NCI-H2227 (cell line): Measurements from ENCODE around the gene RPH3AL.
A peak's percentile ranks its signal among the peaks of the same experiment; 100 is the strongest.
"Not testable (repeated sequence)": the region's sequence is repeated elsewhere in the genome, so short reads cannot be mapped to it uniquely, and the experiment has no call there.

Source experiments
- DNase-seq: peaks from one replicate; lab custom pipeline; 2025; ENCODE audit not compliant: unreplicated experiment; lab: John Stamatoyannopoulos, UW

RPH3AL gene

DNA sequence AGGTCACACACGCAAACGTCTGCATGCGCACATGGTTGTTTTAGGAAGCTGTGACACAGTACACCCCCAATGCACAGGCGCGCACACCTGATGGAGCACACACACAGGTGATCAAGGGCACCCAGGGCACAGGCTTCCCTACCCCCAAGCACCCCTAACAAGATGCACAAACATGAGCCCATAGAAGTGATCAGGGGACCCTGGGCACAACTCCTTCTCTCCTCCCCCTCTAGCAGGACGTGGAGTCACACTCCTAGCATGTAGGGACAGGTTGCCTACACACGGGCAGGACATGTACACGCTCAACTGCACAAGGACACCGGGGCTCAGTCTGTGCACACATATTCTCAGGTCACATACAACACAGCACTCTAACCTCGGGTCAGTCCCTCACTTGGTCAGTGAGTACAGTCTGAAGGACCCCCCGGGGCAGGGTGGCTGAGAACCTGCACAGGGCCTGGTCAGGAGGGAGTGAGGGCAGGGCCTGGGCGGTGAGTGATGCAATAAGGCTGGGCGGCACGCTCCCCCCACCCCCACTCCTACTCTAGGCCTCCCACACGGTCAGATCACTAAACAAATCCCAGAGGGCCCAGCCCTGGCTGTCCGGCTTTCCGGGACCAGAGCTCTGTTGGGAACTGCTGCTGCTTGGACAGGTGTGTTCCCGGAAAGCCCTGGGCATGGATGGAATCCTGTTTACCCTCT is 170.4 kb downstream of the RPH3AL start:
- no peak for DNase-seq

DNA sequence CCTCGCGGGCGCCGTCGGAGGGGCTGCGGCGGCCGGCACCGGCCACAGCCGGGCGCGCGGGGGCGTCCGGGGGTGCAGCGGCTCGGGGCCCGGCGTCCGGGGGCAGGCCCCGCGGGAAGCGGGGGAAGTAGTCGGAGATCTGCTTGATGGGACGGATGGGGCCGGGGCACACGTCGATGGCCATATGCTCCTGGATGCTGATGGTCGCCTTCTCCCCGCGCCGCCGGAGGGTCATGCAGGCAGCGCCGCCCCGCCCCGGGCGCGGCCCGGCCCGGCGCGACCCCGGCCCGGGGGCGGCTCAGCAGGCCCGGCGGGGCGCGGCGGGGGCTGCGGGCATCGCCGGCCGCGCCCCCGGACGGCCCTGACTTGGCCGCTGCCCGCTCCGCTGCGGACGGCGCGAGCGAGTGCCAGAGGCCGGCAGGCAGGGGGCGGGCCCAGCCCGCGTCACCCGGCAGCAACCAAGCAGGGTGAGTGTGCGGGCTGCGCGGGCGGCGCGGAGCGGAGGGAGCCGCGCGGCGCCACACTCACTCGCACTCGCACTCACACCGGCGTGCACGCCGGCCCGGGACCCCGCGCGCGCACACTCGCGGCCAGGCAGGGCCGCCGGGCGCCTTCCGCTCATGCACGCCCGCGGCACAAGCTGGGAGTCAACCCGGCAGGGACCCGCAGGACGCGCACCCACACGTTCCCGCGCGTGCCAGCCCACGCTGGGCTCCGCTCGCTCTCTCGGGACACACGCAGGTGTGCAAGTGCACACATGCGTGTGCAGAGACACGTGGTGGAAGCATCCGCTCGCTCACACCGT is 171.2 kb downstream of the RPH3AL start, which contains the start of gene DOC2B:
DOC2B (minus strand) TSS at position 406 of the 805 bp plus-strand sequence; CDS start at position 235, 171 bp downstream.
- peak; percentile 51 for DNase-seq

DNA sequence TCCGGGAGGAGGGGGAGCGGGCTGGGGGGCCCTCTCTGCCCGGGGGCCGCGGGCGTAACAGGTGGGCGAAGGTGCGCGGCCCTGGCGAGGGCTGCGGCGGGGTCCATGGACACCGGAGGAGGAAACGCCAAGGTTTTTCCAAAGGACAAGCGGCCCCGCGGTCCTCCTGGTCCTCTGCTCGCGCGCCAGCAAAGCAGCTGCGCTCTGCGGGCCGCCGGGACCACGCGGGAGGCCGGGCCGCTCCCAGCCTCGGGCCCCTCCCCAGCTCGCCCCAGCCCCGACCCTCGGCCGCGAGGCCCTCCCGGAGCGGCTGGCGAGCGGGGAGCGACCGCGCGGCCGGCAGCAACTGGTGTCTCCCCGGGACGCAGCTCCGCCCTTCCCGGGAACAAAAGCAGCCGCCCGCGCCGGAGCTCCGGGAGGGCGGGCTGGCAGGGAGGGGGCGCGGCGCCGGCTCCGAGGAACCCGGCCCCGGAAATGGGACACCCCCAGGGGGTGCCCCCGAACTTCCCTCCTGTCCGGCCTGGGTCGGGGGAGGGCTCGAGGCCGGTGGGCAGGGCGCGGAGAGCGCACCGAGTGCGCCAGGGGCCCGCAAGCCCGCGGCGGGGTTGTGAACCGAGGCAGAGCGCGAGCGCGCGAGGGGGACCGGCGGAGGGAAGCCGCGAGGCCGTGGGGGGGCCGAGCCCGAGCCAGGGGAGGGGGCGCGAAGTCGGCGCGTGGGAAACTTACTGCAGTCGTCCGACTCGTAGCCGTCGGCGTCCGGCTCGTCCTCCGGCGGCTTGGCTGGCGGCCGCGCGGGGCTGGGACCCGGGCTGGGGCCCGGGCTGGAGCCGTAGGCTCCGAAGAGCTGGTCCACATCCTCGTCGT is 172.0 kb downstream of the RPH3AL start:
- DNase-seq: no peak

DNA sequence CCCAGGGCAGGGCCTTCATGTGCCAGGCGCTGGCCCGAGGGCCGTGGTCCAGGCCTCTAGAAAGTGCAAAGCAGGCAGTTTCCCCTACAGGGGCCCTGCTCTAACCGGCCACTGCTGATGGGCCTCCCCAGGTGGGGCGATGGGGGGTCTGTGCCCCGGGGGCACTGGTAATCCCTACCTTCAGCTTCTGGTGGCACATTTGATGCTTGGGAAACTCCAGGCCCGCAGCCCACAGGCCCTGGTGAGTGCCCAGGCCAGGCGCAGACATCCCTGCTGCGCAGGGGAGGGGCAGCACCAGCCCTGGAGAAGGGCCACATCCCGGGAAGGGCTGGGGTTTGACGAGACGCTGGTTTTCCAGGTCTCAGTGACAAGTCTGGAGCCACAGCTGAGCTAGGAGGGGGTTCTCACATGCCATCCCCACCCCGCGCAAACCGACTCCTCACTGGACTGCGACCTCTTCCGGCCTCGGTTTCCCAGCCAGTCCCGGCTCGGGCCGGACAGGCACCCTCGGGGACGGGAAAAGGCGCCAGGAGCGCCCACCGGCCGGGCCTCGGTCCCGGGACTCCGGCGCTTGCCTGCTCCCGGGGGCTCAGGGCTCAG is 172.7 kb downstream of the RPH3AL start:
- DNase-seq: no peak

DNA sequence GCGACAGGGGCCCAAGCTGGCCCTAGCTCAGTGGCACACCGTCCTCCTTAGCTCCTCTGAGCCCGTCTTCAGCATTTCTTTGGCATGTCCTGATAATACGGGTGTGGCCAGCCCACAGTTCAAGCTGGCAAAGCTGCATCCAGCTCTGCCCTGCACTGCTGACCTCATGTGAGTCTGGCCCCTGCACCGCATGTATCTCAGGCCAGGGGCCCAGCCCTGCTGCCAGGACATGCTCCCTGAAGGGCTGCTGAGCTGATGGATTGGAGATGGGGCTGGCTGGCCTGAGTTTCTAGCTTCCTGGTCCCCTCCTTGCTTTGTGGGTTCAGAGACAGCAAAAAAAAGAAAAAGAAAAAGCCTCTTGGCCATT is 173.6 kb downstream of the RPH3AL start:
- no peak for DNase-seq

DNA sequence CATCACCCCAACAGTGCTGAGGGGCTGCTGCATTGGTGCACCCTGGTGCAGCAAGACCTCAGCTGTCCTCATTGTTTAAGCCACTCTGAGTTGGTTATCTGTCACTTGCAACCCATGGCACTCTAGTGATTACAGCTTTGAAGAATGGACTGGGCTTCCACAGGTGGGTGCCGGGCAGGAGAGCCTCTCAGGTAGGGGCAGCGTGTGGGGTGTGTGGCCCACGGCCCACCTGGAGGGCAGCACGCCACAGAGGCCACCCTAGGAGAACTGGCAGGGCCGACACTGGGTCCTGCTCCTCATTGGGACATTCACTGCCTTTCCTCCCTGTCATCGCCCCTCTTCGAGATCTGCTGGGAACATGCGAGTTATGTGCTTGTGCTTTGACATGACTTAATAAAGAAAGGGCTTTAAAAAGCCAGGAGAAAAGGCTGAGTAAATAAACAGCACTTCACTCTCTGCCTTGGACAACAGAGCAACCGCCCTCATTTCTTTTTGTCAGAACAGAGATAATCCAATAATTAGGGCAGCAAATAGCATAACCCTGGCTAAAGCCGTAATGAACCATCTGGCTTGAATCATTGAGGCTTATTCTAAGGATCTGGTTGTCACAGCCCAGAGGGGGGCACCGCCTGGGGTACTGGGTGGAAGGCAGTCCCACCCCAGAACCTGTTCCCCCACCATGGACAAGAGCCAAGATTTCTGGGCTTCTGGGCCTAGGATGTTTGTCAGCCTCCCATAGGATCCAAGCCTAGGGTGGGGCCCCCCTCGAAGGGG is 174.1 kb downstream of the RPH3AL start:
- DNase-seq: no peak

DNA sequence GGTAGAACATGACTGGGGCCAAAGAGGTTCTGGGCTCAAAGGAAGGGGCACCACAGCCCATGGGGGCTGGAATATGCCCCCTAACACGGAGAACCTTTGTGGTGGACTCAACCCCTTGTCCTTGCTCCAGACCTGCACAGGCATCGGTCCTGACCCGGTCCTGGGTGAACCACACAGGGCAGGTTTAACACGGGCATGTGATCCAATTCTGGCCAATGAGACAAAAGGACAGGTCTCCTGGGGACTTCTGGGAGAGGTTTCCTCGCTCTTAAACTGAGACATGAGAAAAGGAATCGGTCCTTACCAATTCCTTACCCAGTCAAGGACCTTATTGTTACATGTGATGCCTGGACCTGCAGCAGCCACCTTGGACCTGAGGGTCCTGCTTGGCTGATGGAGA is 174.8 kb downstream of the RPH3AL start:
- DNase-seq: no peak

DNA sequence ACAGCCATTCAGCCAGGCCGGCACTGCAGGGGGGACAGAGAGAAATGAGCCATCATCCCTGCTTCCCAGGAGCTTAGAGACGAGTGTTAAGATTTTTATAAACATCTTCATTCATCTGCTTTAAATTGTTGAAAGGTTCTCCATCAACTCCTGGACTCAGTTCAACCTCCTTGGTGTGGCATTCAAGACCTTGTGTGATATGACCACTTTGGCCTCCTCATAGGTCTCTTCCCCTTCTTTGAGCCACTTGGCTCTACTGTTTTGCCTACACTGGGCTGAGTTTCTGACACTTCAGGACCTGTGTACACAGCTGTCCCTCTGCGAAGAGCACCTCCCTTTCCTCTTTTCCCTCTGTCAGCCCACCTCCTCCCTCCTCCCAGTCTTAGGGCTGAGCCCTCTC is 175.5 kb downstream of the RPH3AL start:
- no peak for DNase-seq

DNA sequence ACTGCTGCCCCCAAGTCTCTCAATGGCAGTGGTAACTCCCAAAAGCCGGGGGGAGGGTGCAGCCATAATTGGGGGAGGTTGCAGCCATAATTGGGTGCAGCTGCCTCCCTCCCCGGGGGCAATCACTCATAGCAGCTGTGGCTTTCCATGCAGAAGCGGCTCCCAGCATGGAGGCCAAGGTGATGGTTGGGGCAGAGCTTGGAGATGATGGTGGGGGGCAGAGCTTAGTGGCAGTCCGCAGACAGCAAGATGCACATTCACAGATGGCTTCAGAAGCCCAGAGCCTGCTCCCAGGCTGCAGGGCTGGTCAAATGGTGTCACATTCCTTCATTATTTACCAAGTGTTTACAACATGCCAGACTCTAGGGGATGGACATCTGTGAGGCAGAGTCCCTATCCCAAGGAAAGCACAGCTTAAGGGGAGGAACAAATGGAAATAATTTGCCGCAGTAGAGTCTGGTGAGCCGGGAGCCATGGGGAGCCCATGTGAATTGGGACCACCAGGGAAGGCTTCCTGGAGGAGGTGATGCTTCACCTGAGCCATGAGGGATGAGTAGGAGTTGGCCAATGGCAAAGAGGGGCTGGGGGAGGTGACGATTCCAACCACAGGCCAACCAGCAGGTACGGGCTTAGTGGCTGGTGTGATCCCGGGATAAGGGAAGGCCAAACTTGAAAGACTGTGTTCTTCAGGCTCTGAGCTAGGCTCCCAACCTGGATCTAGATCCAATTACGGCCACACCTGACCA is 179.3 kb downstream of the RPH3AL start:
- DNase-seq: peak; percentile 32

DNA sequence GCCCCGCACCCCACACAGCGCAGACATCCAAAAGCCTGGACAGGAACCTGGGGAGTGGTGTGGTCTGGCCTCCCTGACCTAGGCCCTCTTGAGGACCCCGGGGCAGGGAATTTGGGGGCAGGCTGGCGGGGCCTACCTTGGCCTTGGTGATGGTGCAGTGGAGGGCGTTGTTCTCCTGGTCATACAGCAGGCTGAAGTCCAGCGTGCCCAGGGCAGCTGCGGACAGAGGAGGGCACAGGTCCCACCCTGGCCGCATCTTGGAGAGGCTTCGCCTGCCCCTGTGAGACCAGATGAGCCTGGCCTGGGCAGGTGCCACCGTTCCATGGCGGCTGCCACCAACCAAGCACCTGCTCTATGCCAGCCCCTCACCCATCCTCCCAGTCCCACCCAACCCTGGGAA is 180.2 kb downstream of the RPH3AL start:
- no peak for DNase-seq

DNA sequence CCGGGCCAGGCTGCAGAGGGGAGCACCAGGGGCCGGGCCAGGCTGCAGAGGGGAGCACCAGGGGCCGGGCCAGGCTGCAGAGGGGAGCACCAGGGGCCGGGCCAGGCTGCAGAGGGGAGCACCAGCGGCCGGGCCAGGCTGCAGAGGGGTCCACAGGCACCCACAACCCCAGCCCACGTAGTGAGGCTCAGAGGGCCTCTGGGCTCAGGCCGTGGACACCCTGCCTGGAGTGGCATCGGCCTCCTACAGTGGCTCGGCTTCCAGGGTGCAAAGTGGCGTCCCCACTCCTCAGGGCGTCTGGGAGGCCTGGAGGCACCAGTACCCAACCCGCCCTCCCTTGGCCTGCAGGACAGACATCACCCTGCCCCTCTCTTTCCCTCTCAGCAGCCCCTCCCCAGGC is 180.7 kb downstream of the RPH3AL start:
- DNase-seq: no peak

DNA sequence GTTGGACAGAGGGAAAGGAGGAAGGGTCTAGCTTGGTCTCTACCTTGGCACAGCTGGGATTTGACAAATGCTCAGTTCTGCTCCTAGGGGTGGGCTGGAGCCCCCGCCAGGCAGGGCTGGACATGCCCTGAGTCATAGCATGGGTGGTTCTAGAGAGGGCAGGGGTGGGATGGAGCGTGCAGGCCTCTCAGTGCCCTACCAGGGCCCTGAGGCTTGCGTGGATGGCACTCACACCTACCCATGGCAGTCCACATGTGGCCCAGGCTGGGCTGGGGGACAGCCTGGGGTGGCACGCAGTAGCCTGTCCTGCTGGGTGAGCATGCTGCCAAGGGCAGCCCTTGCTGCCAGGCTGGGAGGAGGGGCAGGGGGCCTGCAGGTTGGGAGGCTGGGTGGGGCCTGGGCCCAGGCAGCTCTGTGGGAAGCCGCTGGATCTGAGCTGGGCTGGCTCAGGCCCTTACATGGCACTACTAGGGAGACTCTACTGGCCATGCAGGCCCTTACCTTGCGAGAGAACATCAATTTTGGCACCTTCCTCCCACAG is 182.4 kb downstream of the RPH3AL start:
- no peak for DNase-seq

DNA sequence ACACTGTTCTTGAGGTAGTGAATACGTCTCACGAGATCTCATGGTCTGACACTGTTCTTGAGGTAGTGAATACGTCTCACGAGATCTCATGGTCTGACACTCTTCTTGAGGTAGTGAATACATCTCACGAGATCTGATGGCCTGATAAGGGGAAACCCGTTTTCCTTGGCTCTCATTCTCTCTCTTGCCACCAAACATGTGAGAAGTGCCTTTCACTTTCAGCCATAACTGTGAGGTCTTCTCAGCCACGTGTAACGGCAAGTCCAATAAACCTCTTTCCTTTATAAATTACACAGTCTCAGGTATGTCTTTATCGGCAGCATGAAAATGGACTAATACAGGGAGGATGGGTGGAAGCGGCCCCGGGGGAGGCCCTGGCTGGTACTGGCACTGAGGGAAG is 184.0 kb downstream of the RPH3AL start:
- not testable (repeated sequence) for DNase-seq

DNA sequence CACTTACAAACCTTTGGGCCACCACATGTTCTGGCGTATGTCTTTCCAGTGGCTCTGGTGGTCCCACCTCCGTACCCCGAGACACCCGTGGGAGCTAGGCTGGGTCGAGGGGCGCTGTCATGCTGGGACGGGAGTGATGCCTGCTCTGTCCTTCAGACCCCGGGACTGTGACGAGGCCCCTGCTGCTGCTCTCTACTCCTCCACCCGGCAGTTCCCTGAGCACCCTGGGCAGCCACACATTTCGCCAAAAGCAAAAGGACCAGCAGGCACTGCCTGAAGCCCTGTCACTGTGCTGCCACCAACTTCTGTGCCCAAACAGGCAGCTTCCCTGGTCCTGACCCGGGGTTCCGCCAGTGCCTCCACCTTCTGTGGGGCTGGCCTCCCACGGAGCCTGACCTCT is 186.7 kb downstream of the RPH3AL start:
- DNase-seq: no peak

DNA sequence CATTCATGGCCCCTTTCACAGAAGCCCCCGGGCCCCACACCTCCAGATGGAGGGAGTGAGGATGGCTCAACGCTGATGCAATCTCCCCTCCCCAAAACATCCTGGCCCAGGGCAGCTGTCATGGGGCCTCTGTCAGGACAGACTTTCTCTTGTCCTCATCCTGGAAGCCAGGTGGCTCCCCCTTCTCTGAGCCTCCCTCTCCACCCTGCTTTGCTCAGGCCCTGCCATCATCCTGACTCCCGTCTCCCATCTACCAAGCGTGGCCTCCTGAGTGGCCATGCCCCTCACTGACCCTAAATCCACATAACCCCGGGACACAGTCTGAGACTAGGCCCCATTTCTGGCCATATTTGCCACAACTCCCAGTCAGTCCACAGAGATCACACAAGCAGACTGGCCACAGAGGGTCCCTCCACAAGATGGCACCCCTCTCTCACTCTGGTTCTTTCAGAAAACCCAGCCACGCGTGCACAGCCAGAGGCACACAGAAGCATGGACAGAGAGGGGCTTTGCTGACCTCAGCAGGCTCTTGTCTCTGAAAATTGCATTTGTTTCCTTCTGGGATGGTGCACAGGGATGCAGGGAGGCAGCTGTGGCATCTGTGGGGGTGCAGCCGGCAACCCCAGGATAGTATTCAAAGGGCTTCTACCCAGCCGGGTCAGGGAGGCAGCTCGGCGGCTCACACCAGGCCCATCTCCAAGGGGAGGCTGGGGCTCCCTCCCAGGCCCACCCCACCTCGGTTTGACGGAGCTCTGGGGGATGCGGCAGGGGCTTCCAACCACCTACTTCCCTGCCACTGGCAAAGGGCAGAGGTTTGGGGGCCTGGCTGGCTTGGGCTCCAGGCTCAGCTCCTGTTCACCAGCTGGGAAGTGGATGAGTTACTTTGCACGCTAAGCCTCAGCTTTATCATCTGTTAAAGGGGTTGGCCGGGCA is 188.0 kb downstream of the RPH3AL start:
- peak; percentile 24 for DNase-seq

DNA sequence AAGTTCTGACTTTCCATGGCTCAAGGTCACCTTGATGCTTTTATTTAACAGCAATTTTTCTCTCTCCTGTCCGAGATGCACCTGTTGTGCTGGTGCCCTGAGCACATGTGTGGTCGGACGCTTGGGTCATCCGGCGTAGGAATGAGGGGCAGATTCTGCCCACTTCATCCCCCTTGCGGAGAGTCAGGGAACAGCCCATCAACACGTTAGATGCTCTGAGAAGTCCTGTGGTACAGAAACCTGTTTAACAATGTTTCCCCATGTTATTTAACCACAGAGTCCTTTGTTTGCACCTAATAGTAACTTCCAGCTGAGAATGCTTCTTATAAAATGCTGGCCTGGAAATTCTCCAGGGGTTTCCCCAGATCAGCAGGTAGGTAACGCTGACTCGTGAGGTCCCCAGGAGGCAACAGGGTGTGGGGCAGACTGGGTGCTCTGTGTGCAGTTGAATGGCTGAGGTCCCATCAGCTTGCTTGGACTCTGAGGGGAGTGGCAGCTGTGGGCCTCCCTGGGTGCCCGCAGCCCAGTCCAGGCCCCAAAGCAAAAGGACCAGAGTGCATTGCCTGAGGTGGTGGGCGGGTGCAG is 189.0 kb downstream of the RPH3AL start:
- DNase-seq: peak; percentile 12

DNA sequence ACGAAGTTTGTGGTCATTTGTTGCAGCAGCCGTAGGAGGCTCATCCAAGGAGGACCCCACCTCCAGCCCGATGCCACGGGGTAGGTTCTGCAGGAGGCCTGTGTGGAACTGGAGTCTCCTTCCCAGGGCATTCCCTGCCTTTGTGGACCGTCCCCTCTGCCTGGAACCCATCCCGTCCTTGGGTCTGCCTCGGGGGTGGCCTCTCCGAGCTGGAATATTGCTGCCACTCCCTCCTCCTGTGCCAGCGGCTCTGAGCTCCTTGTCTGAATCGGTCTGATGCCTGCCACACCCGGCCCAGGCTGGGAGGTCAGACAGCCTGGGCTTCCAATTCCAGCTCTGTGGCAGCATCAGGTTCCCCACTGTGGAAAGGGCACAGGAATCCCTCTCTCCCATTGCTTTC is 189.9 kb downstream of the RPH3AL start:
- DNase-seq: no peak
